ENCODE measurements around the gene AZU1. TPM values are rescaled to one million over a fixed set of nuclear protein-coding genes. Genes with fewer than 3 reads are reported as not detected.

AZU1 gene
- total and polyA plus RNA-seq, 2 donors, result 5.7 to 6.1 TPM

GRCh38 chr19:879711-880438 is 52.2 kb downstream of the AZU1 start:
- no peak overlapping the region for H3K4me3 ChIP-seq (ENCODE audit: low read length in 2 of 2)
- H3K36me3 ChIP-seq (ENCODE audit: control insufficient read depth in 2 of 2, insufficient read depth in 2 of 2, low read length in 1 of 2), result peaks cover 35 to 81% of the 10 kb centered on the region in 2 donors
- H3K9me3 ChIP-seq (ENCODE audit: control insufficient read depth in 2 of 2, insufficient read depth in 1 of 2, low read length in 1 of 2), result no peaks in the 10 kb centered on the region
- H3K4me1 ChIP-seq (ENCODE audit: control insufficient read depth in 2 of 2, insufficient read depth in 2 of 2, low read length in 2 of 2), result no peaks in the 10 kb centered on the region
- no peaks in the 10 kb centered on the region for H3K27me3 ChIP-seq (ENCODE audit: control insufficient read depth in 2 of 2, insufficient read depth in 1 of 2, low read length in 1 of 2)
- DNase-seq (ENCODE audit: low read depth in 6 of 9, low spot score in 9 of 9), result no peak
- 95% methylated on average over 37 of the region's 37 CpGs for WGBS
- H3K27ac ChIP-seq (ENCODE audit: low read depth in 1 of 2, low read length in 1 of 2), result no peak overlapping the region

Other genes with a start within 250 kb of the AZU1 start
- 0.05 TPM for gene HCN2, start 238.0 kb upstream of the AZU1 start, total RNA-seq
- gene HCN2, start 238.0 kb upstream of the AZU1 start, polyA plus RNA-seq, result 0.46 TPM
- 37.0 TPM for gene POLRMT, start 194.3 kb upstream of the AZU1 start, total RNA-seq
- gene POLRMT, start 194.3 kb upstream of the AZU1 start, polyA plus RNA-seq, result 130 TPM
- not detected for gene FGF22, start 188.0 kb upstream of the AZU1 start, total RNA-seq
- 0.25 TPM for gene FGF22, start 188.0 kb upstream of the AZU1 start, polyA plus RNA-seq
- 16.1 TPM for gene RNF126, start 164.6 kb upstream of the AZU1 start, total RNA-seq
- gene RNF126, start 164.6 kb upstream of the AZU1 start, polyA plus RNA-seq, result 38.2 TPM
- 3.1 TPM for gene FSTL3, start 151.4 kb upstream of the AZU1 start, total RNA-seq
- gene FSTL3, start 151.4 kb upstream of the AZU1 start, polyA plus RNA-seq, result 12.5 TPM
- 8.5 TPM for gene PRSS57, start 132.4 kb upstream of the AZU1 start, total RNA-seq
- gene PRSS57, start 132.4 kb upstream of the AZU1 start, polyA plus RNA-seq, result 1.1 TPM
- 2.2 TPM for gene PALM, start 118.9 kb upstream of the AZU1 start, total RNA-seq
- gene PALM, start 118.9 kb upstream of the AZU1 start, polyA plus RNA-seq, result 11.7 TPM
- 0.57 TPM for gene MISP, start 76.7 kb upstream of the AZU1 start, total RNA-seq
- 2.4 TPM for gene MISP, start 76.7 kb upstream of the AZU1 start, polyA plus RNA-seq
- 75.1 TPM for gene PTBP1, start 30.4 kb upstream of the AZU1 start, total RNA-seq
- gene PTBP1, start 30.4 kb upstream of the AZU1 start, polyA plus RNA-seq, result 129 TPM
- gene PLPPR3, start 5.9 kb upstream of the AZU1 start, total RNA-seq, result 0.19 TPM
- 0.16 TPM for gene PLPPR3, start 5.9 kb upstream of the AZU1 start, polyA plus RNA-seq
- gene PRTN3, start 13.2 kb downstream of the AZU1 start, total RNA-seq, result 25.2 TPM
- 15.4 TPM for gene PRTN3, start 13.2 kb downstream of the AZU1 start, polyA plus RNA-seq
- gene ELANE, start 24.5 kb downstream of the AZU1 start, total RNA-seq, result 7.7 TPM
- gene ELANE, start 24.5 kb downstream of the AZU1 start, polyA plus RNA-seq, result 11.2 TPM
- gene CFD, start 31.8 kb downstream of the AZU1 start, total RNA-seq, result 6.3 TPM
- 40.0 TPM for gene CFD, start 31.8 kb downstream of the AZU1 start, polyA plus RNA-seq
- gene MED16, start 65.3 kb downstream of the AZU1 start, total RNA-seq, result 8.9 TPM
- gene MED16, start 65.3 kb downstream of the AZU1 start, polyA plus RNA-seq, result 64.4 TPM
- gene RNU6-9, start 65.6 kb downstream of the AZU1 start, total RNA-seq, result not detected
- not detected for gene RNU6-9, start 65.6 kb downstream of the AZU1 start, polyA plus RNA-seq
- 25.7 TPM for gene R3HDM4, start 85.4 kb downstream of the AZU1 start, total RNA-seq
- 102 TPM for gene R3HDM4, start 85.4 kb downstream of the AZU1 start, polyA plus RNA-seq
- gene KISS1R, start 89.5 kb downstream of the AZU1 start, total RNA-seq, result 0.24 TPM
- gene KISS1R, start 89.5 kb downstream of the AZU1 start, polyA plus RNA-seq, result 0.14 TPM
- gene ARID3A, start 98.2 kb downstream of the AZU1 start, total RNA-seq, result 8.8 TPM
- gene ARID3A, start 98.2 kb downstream of the AZU1 start, polyA plus RNA-seq, result 4.4 TPM
- gene WDR18, start 156.5 kb downstream of the AZU1 start, total RNA-seq, result 34.0 TPM
- gene WDR18, start 156.5 kb downstream of the AZU1 start, polyA plus RNA-seq, result 56.0 TPM
- gene GRIN3B, start 172.6 kb downstream of the AZU1 start, total RNA-seq, result under 0.01 TPM
- 0.09 TPM for gene GRIN3B, start 172.6 kb downstream of the AZU1 start, polyA plus RNA-seq
- 73.1 TPM for gene TMEM259, start 193.3 kb downstream of the AZU1 start, total RNA-seq
- 359 TPM for gene TMEM259, start 193.3 kb downstream of the AZU1 start, polyA plus RNA-seq
- not detected for gene RNU6-2, start 193.7 kb downstream of the AZU1 start, total RNA-seq
- not detected for gene RNU6-2, start 193.7 kb downstream of the AZU1 start, polyA plus RNA-seq
- 55.9 TPM for gene CNN2, start 198.8 kb downstream of the AZU1 start, total RNA-seq
- gene CNN2, start 198.8 kb downstream of the AZU1 start, polyA plus RNA-seq, result 127 TPM
- 23.4 TPM for gene ABCA7, start 212.3 kb downstream of the AZU1 start, total RNA-seq
- gene ABCA7, start 212.3 kb downstream of the AZU1 start, polyA plus RNA-seq, result 315 TPM
- 118 TPM for gene ARHGAP45, start 239.3 kb downstream of the AZU1 start, total RNA-seq
- 295 TPM for gene ARHGAP45, start 239.3 kb downstream of the AZU1 start, polyA plus RNA-seq